ENCODE results near the gene DENND2C. TPM values are rescaled to one million over a fixed set of nuclear protein-coding genes. Genes with fewer than 3 reads are reported as not detected.

The DENND2C gene
- total RNA-seq, 1 experiment from 2014 or later = 1.1 TPM

DNA sequence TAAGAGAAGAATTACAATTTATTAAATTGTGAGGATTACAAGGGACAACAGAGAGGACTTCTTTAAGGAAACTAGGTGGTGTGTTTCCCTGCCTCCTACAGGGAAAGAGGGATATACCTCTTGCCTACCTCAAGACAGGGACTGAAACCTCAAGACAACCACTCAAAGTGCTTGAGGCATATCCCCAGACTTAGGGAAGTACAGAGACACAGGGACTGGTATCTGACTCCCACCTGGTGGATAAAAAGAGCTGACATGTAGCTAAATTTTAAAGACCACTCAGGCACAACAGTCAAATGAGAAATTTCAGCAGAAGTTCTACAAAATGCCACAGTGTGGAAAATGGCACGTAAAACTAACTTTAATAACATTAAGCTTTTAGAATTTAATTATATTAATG, 21.3 kb downstream of the DENND2C start:
- ATAC-seq = no peak
- no peak for DNase-seq (ENCODE audit: low read depth, low spot score)
- Histone ChIP-seq H3K36me3 (ENCODE audit: control insufficient read depth, insufficient read depth, low read length) (no peaks in the 10 kb centered on the region), H3K27me3 (ENCODE audit: control insufficient read depth, insufficient read depth, low read length) (no peaks in the 10 kb centered on the region), H3K4me3 (ENCODE audit: low read depth in 2 of 2, low read length in 2 of 2) (no peak overlapping the region), H3K27ac (ENCODE audit: low read length) (no peak overlapping the region), H3K9me3 (ENCODE audit: control insufficient read depth, insufficient read depth, low read depth, low read length) (no peaks in the 10 kb centered on the region), H3K4me1 (ENCODE audit: control insufficient read depth, insufficient read depth, low read length) (no peaks in the 10 kb centered on the region)
- CTCF ChIA-PET = no interaction called here
- TF ChIP-seq, protein P1, sequence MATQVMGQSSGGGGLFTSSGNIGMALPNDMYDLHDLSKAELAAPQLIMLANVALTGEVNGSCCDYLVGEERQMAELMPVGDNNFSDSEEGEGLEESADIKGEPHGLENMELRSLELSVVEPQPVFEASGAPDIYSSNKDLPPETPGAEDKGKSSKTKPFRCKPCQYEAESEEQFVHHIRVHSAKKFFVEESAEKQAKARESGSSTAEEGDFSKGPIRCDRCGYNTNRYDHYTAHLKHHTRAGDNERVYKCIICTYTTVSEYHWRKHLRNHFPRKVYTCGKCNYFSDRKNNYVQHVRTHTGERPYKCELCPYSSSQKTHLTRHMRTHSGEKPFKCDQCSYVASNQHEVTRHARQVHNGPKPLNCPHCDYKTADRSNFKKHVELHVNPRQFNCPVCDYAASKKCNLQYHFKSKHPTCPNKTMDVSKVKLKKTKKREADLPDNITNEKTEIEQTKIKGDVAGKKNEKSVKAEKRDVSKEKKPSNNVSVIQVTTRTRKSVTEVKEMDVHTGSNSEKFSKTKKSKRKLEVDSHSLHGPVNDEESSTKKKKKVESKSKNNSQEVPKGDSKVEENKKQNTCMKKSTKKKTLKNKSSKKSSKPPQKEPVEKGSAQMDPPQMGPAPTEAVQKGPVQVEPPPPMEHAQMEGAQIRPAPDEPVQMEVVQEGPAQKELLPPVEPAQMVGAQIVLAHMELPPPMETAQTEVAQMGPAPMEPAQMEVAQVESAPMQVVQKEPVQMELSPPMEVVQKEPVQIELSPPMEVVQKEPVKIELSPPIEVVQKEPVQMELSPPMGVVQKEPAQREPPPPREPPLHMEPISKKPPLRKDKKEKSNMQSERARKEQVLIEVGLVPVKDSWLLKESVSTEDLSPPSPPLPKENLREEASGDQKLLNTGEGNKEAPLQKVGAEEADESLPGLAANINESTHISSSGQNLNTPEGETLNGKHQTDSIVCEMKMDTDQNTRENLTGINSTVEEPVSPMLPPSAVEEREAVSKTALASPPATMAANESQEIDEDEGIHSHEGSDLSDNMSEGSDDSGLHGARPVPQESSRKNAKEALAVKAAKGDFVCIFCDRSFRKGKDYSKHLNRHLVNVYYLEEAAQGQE (IDR thresholded peaks at IDR 0.05; ENCODE audit: insufficient read depth in 1 of 2, low read depth in 2 of 2, low read length in 1 of 2) = no peak
- TF ChIP-seq SIN3A (IDR thresholded peaks at IDR 0.05; ENCODE audit: borderline replicate concordance, insufficient read depth, low read depth, low read length) = no peak
- TF ChIP-seq, protein P2, sequence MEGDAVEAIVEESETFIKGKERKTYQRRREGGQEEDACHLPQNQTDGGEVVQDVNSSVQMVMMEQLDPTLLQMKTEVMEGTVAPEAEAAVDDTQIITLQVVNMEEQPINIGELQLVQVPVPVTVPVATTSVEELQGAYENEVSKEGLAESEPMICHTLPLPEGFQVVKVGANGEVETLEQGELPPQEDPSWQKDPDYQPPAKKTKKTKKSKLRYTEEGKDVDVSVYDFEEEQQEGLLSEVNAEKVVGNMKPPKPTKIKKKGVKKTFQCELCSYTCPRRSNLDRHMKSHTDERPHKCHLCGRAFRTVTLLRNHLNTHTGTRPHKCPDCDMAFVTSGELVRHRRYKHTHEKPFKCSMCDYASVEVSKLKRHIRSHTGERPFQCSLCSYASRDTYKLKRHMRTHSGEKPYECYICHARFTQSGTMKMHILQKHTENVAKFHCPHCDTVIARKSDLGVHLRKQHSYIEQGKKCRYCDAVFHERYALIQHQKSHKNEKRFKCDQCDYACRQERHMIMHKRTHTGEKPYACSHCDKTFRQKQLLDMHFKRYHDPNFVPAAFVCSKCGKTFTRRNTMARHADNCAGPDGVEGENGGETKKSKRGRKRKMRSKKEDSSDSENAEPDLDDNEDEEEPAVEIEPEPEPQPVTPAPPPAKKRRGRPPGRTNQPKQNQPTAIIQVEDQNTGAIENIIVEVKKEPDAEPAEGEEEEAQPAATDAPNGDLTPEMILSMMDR (IDR thresholded peaks at IDR 0.05) = no peak
- no peak for TF ChIP-seq POLR2AphosphoS5 (IDR thresholded peaks at IDR 0.05; ENCODE audit: low read depth, low read length)
- TF ChIP-seq TCF7L2 (IDR thresholded peaks at IDR 0.05; ENCODE audit: low read depth, low read length) = no peak
- in situ Hi-C loops (cut with HindIII; ENCODE audit: low pct_unique_long_range_greater_than_20kb, low sequenced_read_pairs) (no loop called here), intact Hi-C loops (cut with micrococcal nuclease; ENCODE audit: unreplicated experiment) (no loop called here)
- POLR2A ChIA-PET = no interaction called here
- no TSS peak for BruUV-seq (replicated peaks)

DNA sequence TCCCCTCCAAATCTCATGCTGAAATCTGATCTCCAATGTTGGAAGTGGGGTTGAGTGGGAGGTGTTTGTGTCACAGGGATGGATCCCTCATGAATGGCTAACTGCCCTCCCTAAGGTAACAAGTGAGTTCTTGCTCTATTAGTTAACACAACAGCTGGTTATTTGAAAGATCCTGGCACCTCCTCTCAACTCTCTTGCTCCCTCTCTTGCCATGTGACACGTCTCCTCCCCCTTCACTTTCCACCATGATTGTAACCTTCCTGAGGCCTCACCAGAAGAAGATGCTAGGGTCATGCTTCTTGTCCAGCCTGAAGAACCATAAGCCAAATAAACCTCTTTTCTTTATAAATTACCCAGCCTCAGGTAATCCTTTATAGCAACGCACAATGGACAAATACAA, 28.5 kb downstream of the DENND2C start:
- ChIA-PET CTCF (no interaction called here), POLR2A (no interaction called here)
- ATAC-seq (no peak), DNase-seq (ENCODE audit: low read depth, low spot score) (no peak)
- H3K27me3 ChIP-seq (ENCODE audit: control insufficient read depth, insufficient read depth, low read length) = no peaks in the 10 kb centered on the region
- intact Hi-C loops (cut with micrococcal nuclease; ENCODE audit: unreplicated experiment) (loop anchor here (1.0 kb wide), 1 partner anchor 18 kb away; no protein-coding TSS in a partner anchor), in situ Hi-C loops (cut with HindIII; ENCODE audit: low pct_unique_long_range_greater_than_20kb, low sequenced_read_pairs) (no loop called here)
- no peak overlapping the region for H3K27ac ChIP-seq (ENCODE audit: low read length)
- no peaks in the 10 kb centered on the region for H3K36me3 ChIP-seq (ENCODE audit: control insufficient read depth, insufficient read depth, low read length)
- H3K4me3 ChIP-seq (ENCODE audit: low read depth in 2 of 2, low read length in 2 of 2) = no peak overlapping the region
- BruUV-seq (replicated peaks) = no TSS peak
- H3K9me3 ChIP-seq (ENCODE audit: control insufficient read depth, insufficient read depth, low read depth, low read length) = no peaks in the 10 kb centered on the region
- no peaks in the 10 kb centered on the region for H3K4me1 ChIP-seq (ENCODE audit: control insufficient read depth, insufficient read depth, low read length)
- TF ChIP-seq SIN3A (IDR thresholded peaks at IDR 0.05; ENCODE audit: borderline replicate concordance, insufficient read depth, low read depth, low read length) (no peak), POLR2AphosphoS5 (IDR thresholded peaks at IDR 0.05; ENCODE audit: low read depth, low read length) (no peak), TCF7L2 (IDR thresholded peaks at IDR 0.05; ENCODE audit: low read depth, low read length) (no peak)
- TF ChIP-seq, protein P1 (IDR thresholded peaks at IDR 0.05; ENCODE audit: insufficient read depth in 1 of 2, low read depth in 2 of 2, low read length in 1 of 2) = no peak
- TF ChIP-seq, protein P2 (IDR thresholded peaks at IDR 0.05) = no peak
